Measurements from ENCODE around the gene RBFOX1.

The RBFOX1 gene

DNA sequence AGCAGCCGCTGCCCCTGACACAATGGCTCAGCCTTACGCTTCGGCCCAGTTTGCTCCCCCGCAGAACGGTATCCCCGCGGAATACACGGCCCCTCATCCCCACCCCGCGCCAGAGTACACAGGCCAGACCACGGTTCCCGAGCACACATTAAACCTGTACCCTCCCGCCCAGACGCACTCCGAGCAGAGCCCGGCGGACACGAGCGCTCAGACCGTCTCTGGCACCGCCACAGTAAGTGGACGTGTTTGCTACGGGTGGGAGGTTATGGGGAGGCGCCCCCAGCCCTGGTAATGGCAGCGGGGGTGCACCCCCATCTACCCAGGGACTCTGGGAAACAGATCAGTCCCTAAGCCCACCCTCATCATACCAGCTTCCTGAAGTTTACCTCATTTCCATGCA, 185.5 kb downstream of the RBFOX1 start:
- no peak for TF ChIP-seq EZH2phosphoT487 (IDR thresholded peaks at IDR 0.05; ENCODE audit: borderline replicate concordance)
- TF ChIP-seq CTCF (conservative IDR thresholded peaks at IDR 0.05; ENCODE audit: low read length): no peak
- Histone ChIP-seq H4K20me1 (ENCODE audit: insufficient read depth, low read length, poor library complexity, severe bottlenecking) (no peaks in the 10 kb centered on the region), H3K4me3 (ENCODE audit: low read length, poor library complexity, severe bottlenecking) (no peak overlapping the region), H3K4me2 (ENCODE audit: low read depth, low read length, poor library complexity, severe bottlenecking) (no peak overlapping the region), H3K36me3 (ENCODE audit: insufficient read depth, low read length) (no peaks in the 10 kb centered on the region), H3K9me2 (replicated peaks; ENCODE audit: low read depth, low read length) (no peaks in the 10 kb centered on the region), H3K9ac (ENCODE audit: low read depth, low read length, poor library complexity, severe bottlenecking) (no peak overlapping the region), H2AFZ (ENCODE audit: low read length) (no peak overlapping the region), H3F3A (ENCODE audit: low read depth) (no peaks in the 10 kb centered on the region), H3K79me2 (ENCODE audit: insufficient read depth, low read length) (no peaks in the 10 kb centered on the region), H3K9me3 (ENCODE audit: insufficient read depth, low read depth, low read length) (no peaks in the 10 kb centered on the region), H3K4me1 (ENCODE audit: insufficient read depth, low read length, poor library complexity, severe bottlenecking) (no peaks in the 10 kb centered on the region), H3K27me3 (ENCODE audit: insufficient read depth, low read length, poor library complexity, severe bottlenecking) (no peaks in the 10 kb centered on the region)

GRCh38 chr16:7521834-7522233, 189.2 kb downstream of the RBFOX1 start:
- TF ChIP-seq EZH2phosphoT487 (IDR thresholded peaks at IDR 0.05; ENCODE audit: borderline replicate concordance) (no peak), CTCF (conservative IDR thresholded peaks at IDR 0.05; ENCODE audit: low read length) (no peak)
- no peaks in the 10 kb centered on the region for H3F3A ChIP-seq (ENCODE audit: low read depth)
- no peaks in the 10 kb centered on the region for H3K4me1 ChIP-seq (ENCODE audit: insufficient read depth, low read length, poor library complexity, severe bottlenecking)
- H2AFZ ChIP-seq (ENCODE audit: low read length): no peak overlapping the region
- H4K20me1 ChIP-seq (ENCODE audit: insufficient read depth, low read length, poor library complexity, severe bottlenecking): no peaks in the 10 kb centered on the region
- H3K36me3 ChIP-seq (ENCODE audit: insufficient read depth, low read length): no peaks in the 10 kb centered on the region
- no peak overlapping the region for H3K4me3 ChIP-seq (ENCODE audit: low read length, poor library complexity, severe bottlenecking)
- H3K4me2 ChIP-seq (ENCODE audit: low read depth, low read length, poor library complexity, severe bottlenecking): no peak overlapping the region
- H3K9me2 ChIP-seq (replicated peaks; ENCODE audit: low read depth, low read length): no peaks in the 10 kb centered on the region
- H3K27me3 ChIP-seq (ENCODE audit: insufficient read depth, low read length, poor library complexity, severe bottlenecking): no peaks in the 10 kb centered on the region
- H3K9ac ChIP-seq (ENCODE audit: low read depth, low read length, poor library complexity, severe bottlenecking): no peak overlapping the region
- no peaks in the 10 kb centered on the region for H3K9me3 ChIP-seq (ENCODE audit: insufficient read depth, low read depth, low read length)
- no peaks in the 10 kb centered on the region for H3K79me2 ChIP-seq (ENCODE audit: insufficient read depth, low read length)

- no peaks in the 10 kb centered on the region for H3K9me3 ChIP-seq (ENCODE audit: insufficient read depth, low read depth, low read length)
- no peaks in the 10 kb centered on the region for H3K36me3 ChIP-seq (ENCODE audit: insufficient read depth, low read length)
- H3K79me2 ChIP-seq (ENCODE audit: insufficient read depth, low read length): no peaks in the 10 kb centered on the region
- TF ChIP-seq EZH2phosphoT487 (IDR thresholded peaks at IDR 0.05; ENCODE audit: borderline replicate concordance) (no peak), CTCF (conservative IDR thresholded peaks at IDR 0.05; ENCODE audit: low read length) (no peak)
- no peak overlapping the region for H3K4me2 ChIP-seq (ENCODE audit: low read depth, low read length, poor library complexity, severe bottlenecking)
- no peaks in the 10 kb centered on the region for H3K27me3 ChIP-seq (ENCODE audit: insufficient read depth, low read length, poor library complexity, severe bottlenecking)
- H3K4me3 ChIP-seq (ENCODE audit: low read length, poor library complexity, severe bottlenecking): no peak overlapping the region
- no peak overlapping the region for H2AFZ ChIP-seq (ENCODE audit: low read length)
- H3K9me2 ChIP-seq (replicated peaks; ENCODE audit: low read depth, low read length): no peaks in the 10 kb centered on the region
- no peak overlapping the region for H3K9ac ChIP-seq (ENCODE audit: low read depth, low read length, poor library complexity, severe bottlenecking)
- H3K4me1 ChIP-seq (ENCODE audit: insufficient read depth, low read length, poor library complexity, severe bottlenecking): no peaks in the 10 kb centered on the region
- H4K20me1 ChIP-seq (ENCODE audit: insufficient read depth, low read length, poor library complexity, severe bottlenecking): no peaks in the 10 kb centered on the region
- H3F3A ChIP-seq (ENCODE audit: low read depth): no peaks in the 10 kb centered on the region
These were observed 191.8 kb downstream of the RBFOX1 start for GRCh38 chr16:7524419-7524818.
